ENCODE results near the gene WDR62.

WDR62 gene

GRCh38 chr19:36054733-36055686 is at the start of gene WDR62:
TSS of gene WDR62 (plus strand) at chr19:36054897. CDS start at chr19:36054972, 75 bp downstream.
- no peak for DNase-seq (ENCODE audit: low read depth)
- peak within 1 kb of the TSS; percentile 66 for H3K4me3 ChIP-seq (ENCODE audit: low read length)
- TF ChIP-seq CTCF (conservative IDR thresholded peaks at IDR 0.05; ENCODE audit: low read depth, low read length): no peak

- DNase-seq (ENCODE audit: low read depth): no peak
- H3K4me3 ChIP-seq (ENCODE audit: low read length): no peak overlapping the region
- no peak for TF ChIP-seq CTCF (conservative IDR thresholded peaks at IDR 0.05; ENCODE audit: low read depth, low read length)
Measured at GRCh38 chr19:36006955-36007354, 47.7 kb upstream of the WDR62 start.

- peak within 1 kb of the TSS; percentile 39 for H3K4me3 ChIP-seq (ENCODE audit: low read length)
- no peak for TF ChIP-seq CTCF (conservative IDR thresholded peaks at IDR 0.05; ENCODE audit: low read depth, low read length)
- DNase-seq (ENCODE audit: low read depth): no peak
Measured at GRCh38 chr19:36008336-36008978, 46.2 kb upstream of the WDR62 start, which contains the start of gene SYNE4. TSS of gene SYNE4 (minus strand) at chr19:36008813. CDS start at chr19:36008681, 132 bp downstream.

- TF ChIP-seq CTCF (conservative IDR thresholded peaks at IDR 0.05; ENCODE audit: low read depth, low read length): no peak
- H3K4me3 ChIP-seq (ENCODE audit: low read length): peak overlapping the region; percentile 39
- peak; percentile 19 for DNase-seq (ENCODE audit: low read depth)
Measured at GRCh38 chr19:36009220-36009619, 45.5 kb upstream of the WDR62 start.

- peak overlapping the region; percentile 39 for H3K4me3 ChIP-seq (ENCODE audit: low read length)
Measured at GRCh38 chr19:36009633-36010379, 44.9 kb upstream of the WDR62 start.

GRCh38 chr19:36010402-36010801 is 44.3 kb upstream of the WDR62 start:
- no peak for DNase-seq (ENCODE audit: low read depth)
- TF ChIP-seq CTCF (conservative IDR thresholded peaks at IDR 0.05; ENCODE audit: low read depth, low read length): no peak
- H3K4me3 ChIP-seq (ENCODE audit: low read length): no peak overlapping the region

More at GRCh38 chr19:36009633-36010379, 44.9 kb upstream of the WDR62 start:
- DNase-seq (ENCODE audit: low read depth): no peak
- no peak for TF ChIP-seq CTCF (conservative IDR thresholded peaks at IDR 0.05; ENCODE audit: low read depth, low read length)
